ENCODE measurements around the gene FAM72A.
"Not testable (repeated sequence)": the region's sequence is repeated elsewhere in the genome, so short reads cannot be mapped to it uniquely, and the experiment has no call there.

Gene FAM72A

GRCh38 chr1:206218765-206219164, 16.1 kb upstream of the FAM72A start:
- not testable (repeated sequence) for FAIRE-seq; DNase-seq (ENCODE audit: insufficient read length, low spot score)

- not testable (repeated sequence) for FAIRE-seq; DNase-seq (ENCODE audit: insufficient read length, low spot score)
These were observed 15.6 kb upstream of the FAM72A start for GRCh38 chr1:206218285-206218684.

DNA sequence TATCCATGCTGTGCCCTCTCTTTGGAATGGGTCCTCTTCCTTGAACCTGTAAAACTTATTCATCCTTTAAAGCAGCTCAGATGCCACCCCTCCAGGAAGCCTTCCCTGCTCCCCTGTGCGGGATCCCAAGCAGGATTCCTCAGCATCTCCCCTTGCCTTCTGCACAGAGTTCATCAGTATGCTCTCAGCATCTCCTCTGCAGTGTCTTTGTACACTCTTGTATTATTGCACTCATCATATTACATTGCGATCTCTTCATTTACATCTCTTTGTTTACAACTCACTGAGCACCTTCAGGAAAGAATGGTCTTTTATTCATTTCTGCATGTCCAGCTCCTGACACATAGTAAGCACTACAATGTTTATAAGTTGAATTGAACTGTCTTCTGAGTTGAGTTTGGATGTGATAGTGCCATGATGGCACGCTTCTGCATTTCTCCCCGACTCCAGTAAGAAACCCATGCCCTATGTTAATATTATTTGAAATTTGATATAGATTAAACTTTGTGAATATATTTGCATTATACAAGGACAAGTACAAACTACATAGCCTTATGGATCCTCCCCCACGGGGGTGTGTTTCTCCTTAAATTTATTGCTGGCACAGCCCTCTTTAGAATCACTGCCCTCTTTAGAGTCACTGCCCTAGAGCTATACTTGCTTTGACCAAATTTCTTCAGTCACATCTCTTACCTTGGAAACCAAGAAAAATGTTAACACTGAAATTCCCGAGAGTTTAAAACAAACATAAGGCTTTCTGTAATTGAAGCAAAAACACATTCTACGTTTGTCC, 13.2 kb upstream of the FAM72A start:
- not testable (repeated sequence) for FAIRE-seq; DNase-seq (ENCODE audit: insufficient read length, low spot score)

GRCh38 chr1:206210802-206211201, 8.2 kb upstream of the FAM72A start:
- FAIRE-seq; DNase-seq (ENCODE audit: insufficient read length, low spot score): not testable (repeated sequence)

DNA sequence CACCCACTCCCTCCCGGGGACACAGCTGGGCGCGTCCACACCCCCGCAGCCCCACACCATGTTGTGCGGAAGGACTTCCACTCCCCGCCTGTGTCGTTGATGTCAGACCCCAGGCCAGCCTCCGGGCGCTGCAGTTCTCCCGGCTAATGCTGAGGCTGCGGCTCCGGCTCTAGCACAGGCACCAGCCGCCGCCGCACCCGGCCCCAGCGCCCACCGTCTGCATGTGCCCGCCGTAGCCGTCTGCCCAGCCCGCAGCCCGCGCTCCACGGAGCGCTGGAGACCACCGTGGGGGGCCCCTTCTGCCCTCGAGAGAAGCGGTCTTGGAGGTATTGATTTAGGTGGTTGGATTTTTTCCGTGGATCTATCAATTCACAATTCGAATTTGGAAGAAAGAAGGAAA, 2.9 kb upstream of the FAM72A start:
- FAIRE-seq; DNase-seq (ENCODE audit: insufficient read length, low spot score): not testable (repeated sequence)

GRCh38 chr1:206204871-206205270, 2.2 kb upstream of the FAM72A start:
- not testable (repeated sequence) for DNase-seq (ENCODE audit: insufficient read length, low spot score); FAIRE-seq

- not testable (repeated sequence) for FAIRE-seq; DNase-seq (ENCODE audit: insufficient read length, low spot score)
These were observed 1.5 kb upstream of the FAM72A start for GRCh38 chr1:206204159-206204511.

- FAIRE-seq; DNase-seq (ENCODE audit: insufficient read length, low spot score): not testable (repeated sequence)
These were observed 922 bp upstream of the FAM72A start, which contains the start of gene SRGAP2 for GRCh38 chr1:206203364-206204158. Gene SRGAP2 (plus strand): TSS chr1:206203541. CDS start chr1:206205971, 2,430 bp downstream.

GRCh38 chr1:206196748-206197424, 5.8 kb downstream of the FAM72A start:
- not testable (repeated sequence) for DNase-seq (ENCODE audit: insufficient read length, low spot score); FAIRE-seq

GRCh38 chr1:206195182-206195581, 7.5 kb downstream of the FAM72A start:
- DNase-seq (ENCODE audit: insufficient read length, low spot score); FAIRE-seq: not testable (repeated sequence)

DNA sequence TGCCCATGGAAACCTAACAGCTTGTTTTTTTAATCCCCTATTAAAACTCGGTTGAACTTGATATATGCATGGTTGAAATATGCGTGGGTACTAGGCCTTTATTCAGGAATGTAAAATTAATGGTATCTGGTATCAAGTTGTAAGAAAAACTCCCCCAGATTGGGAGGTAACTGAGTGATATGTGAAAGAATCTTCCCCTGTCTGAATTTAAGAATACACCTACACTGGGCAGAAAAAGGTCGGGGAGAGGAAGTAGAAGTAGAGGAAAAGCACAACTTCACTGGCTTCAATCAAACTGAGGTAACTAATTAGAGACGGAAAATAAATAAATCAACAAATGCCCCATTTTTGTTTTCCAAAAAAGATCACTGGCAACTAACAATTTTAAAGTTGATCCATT, 15.8 kb downstream of the FAM72A start:
- DNase-seq (ENCODE audit: insufficient read length, low spot score); FAIRE-seq: not testable (repeated sequence)

- not testable (repeated sequence) for FAIRE-seq; DNase-seq (ENCODE audit: insufficient read length, low spot score)
These were observed 16.9 kb downstream of the FAM72A start for GRCh38 chr1:206185778-206186177.

- FAIRE-seq; DNase-seq (ENCODE audit: insufficient read length, low spot score): not testable (repeated sequence)
These were observed 18.9 kb downstream of the FAM72A start for GRCh38 chr1:206183788-206184187.

GRCh38 chr1:206182368-206183317, 20.0 kb downstream of the FAM72A start:
- not testable (repeated sequence) for FAIRE-seq; DNase-seq (ENCODE audit: insufficient read length, low spot score)

DNA sequence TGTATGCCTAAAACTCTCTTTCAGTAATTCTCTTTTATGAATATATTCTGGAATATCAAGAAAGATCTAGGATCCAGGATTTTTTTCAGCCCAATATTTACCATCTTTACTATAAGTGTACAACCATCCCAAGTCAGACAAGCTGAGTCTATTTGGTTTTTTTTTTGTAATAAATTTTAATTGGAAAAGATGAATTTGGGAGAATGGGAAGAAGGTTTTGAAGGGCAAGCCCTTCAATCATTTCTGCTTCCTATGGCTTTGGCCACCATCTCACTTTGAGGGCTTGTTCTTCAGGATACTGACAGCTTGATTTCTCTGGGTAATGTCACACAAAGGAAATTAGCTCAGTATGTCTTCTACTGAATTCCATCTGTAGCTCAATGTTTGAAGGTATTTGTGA, 23.0 kb downstream of the FAM72A start:
- not testable (repeated sequence) for FAIRE-seq; DNase-seq (ENCODE audit: insufficient read length, low spot score)

- not testable (repeated sequence) for DNase-seq (ENCODE audit: insufficient read length, low spot score); FAIRE-seq
These were observed 24.3 kb downstream of the FAM72A start for GRCh38 chr1:206178061-206178989.

- not testable (repeated sequence) for FAIRE-seq; DNase-seq (ENCODE audit: insufficient read length, low spot score)
These were observed 26.5 kb downstream of the FAM72A start for GRCh38 chr1:206176114-206176502.

- not testable (repeated sequence) for DNase-seq (ENCODE audit: insufficient read length, low spot score); FAIRE-seq
These were observed 27.1 kb downstream of the FAM72A start for GRCh38 chr1:206175459-206176113.
